Endothelial cell (in vitro differentiated cells): ENCODE results near the gene CFAP61. TPM values are rescaled to one million over a fixed set of nuclear protein-coding genes. Genes with fewer than 3 reads are reported as not detected.

Experiments used
- DNase-seq: peaks from one replicate; pipeline ENCODE4 v3.0.0; 2021; ENCODE audit warnings: low spot score
- H3K27ac Mint-ChIP-seq: one replicate; pipeline ENCODE4 v1.8.0; 2021; ENCODE audit warnings: mixed read lengths, inconsistent platforms; ENCODE audit not compliant: unreplicated experiment
- H3K27me3 Mint-ChIP-seq: one replicate; pipeline ENCODE4 v1.8.0; 2021; ENCODE audit warnings: mild to moderate bottlenecking, moderate library complexity, mixed read lengths, inconsistent platforms; ENCODE audit not compliant: unreplicated experiment
- H3K36me3 Mint-ChIP-seq: one replicate; pipeline ENCODE4 v1.8.0; 2021; ENCODE audit warnings: mild to moderate bottlenecking, low read depth, mixed read lengths, inconsistent platforms; ENCODE audit not compliant: unreplicated experiment
- H3K4me1 Mint-ChIP-seq: one replicate; pipeline ENCODE4 v1.8.0; 2021; ENCODE audit warnings: mild to moderate bottlenecking, mixed read lengths, inconsistent platforms; ENCODE audit not compliant: unreplicated experiment
- H3K4me3 Mint-ChIP-seq: one replicate; pipeline ENCODE4 v1.8.0; 2021; ENCODE audit warnings: mild to moderate bottlenecking, mixed read lengths, inconsistent platforms; ENCODE audit not compliant: unreplicated experiment
- H3K9me3 Mint-ChIP-seq: one replicate; pipeline ENCODE4 v1.8.0; 2021; ENCODE audit warnings: mixed read lengths, inconsistent platforms; ENCODE audit not compliant: unreplicated experiment
- CTCF ChIP-seq: fragments of 200-600 bp; sonication (generic); IDR thresholded peaks from one replicate; pipeline ENCODE4 v1.5.0; 2021; ENCODE audit warnings: antibody characterized with exemption; ENCODE audit not compliant: unreplicated experiment
- total RNA-seq: library from RNA; stranded (reverse); fragmentation: NEBNext Ultra II Directional; extraction: Animal tissue kit (Norgen Biotek cat#: 25700); gene quantifications from one replicate; pipeline ENCODE4 v1.2.1, GENCODE V29; 2021; ENCODE audit not compliant: unreplicated experiment

Gene CFAP61
- total RNA-seq, 1 donor from 2014 or later = not detected

- Mint-ChIP-seq H3K4me3 (no peak overlapping the region), H3K27me3 (no peaks in the 10 kb centered on the region), H3K36me3 (peaks cover 4% of the 10 kb centered on the region), H3K4me1 (peaks cover 4% of the 10 kb centered on the region), H3K9me3 (no peaks in the 10 kb centered on the region), H3K27ac (no peak overlapping the region)
- no peak for DNase-seq
- TF ChIP-seq CTCF = no peak
Observed at GRCh38 chr20:20206788-20207187, 154.5 kb downstream of the CFAP61 start.

- Mint-ChIP-seq H3K27ac (no peak overlapping the region), H3K36me3 (peaks cover 4% of the 10 kb centered on the region), H3K9me3 (no peaks in the 10 kb centered on the region), H3K4me1 (peaks cover 4% of the 10 kb centered on the region), H3K4me3 (no peak overlapping the region), H3K27me3 (no peaks in the 10 kb centered on the region)
- DNase-seq = no peak
- no peak for TF ChIP-seq CTCF
Observed at GRCh38 chr20:20207291-20207690, 155.0 kb downstream of the CFAP61 start.

- Mint-ChIP-seq H3K4me3 (no peak overlapping the region), H3K4me1 (peaks cover 4% of the 10 kb centered on the region)
Observed at GRCh38 chr20:20207872-20208271, 155.5 kb downstream of the CFAP61 start.

GRCh38 chr20:20209684-20210083, 157.4 kb downstream of the CFAP61 start:
- no peak for DNase-seq
- peaks cover 4% of the 10 kb centered on the region for H3K4me1 Mint-ChIP-seq
- H3K27ac Mint-ChIP-seq = no peak overlapping the region
- H3K36me3 Mint-ChIP-seq = peaks cover 4% of the 10 kb centered on the region
- no peaks in the 10 kb centered on the region for H3K27me3 Mint-ChIP-seq
- no peak for TF ChIP-seq CTCF
- H3K9me3 Mint-ChIP-seq = no peaks in the 10 kb centered on the region
- H3K4me3 Mint-ChIP-seq = no peak overlapping the region

More at GRCh38 chr20:20207872-20208271, 155.5 kb downstream of the CFAP61 start:
- TF ChIP-seq CTCF = no peak
- H3K27me3 Mint-ChIP-seq = no peaks in the 10 kb centered on the region
- peaks cover 4% of the 10 kb centered on the region for H3K36me3 Mint-ChIP-seq
- no peaks in the 10 kb centered on the region for H3K9me3 Mint-ChIP-seq
- H3K27ac Mint-ChIP-seq = no peak overlapping the region
- no peak for DNase-seq

- Mint-ChIP-seq H3K27me3 (no peaks in the 10 kb centered on the region), H3K4me3 (no peak overlapping the region), H3K36me3 (peaks cover 4% of the 10 kb centered on the region), H3K27ac (no peak overlapping the region), H3K4me1 (peaks cover 9% of the 10 kb centered on the region), H3K9me3 (no peaks in the 10 kb centered on the region)
- no peak for DNase-seq
- no peak for TF ChIP-seq CTCF
Observed at GRCh38 chr20:20210327-20210726, 158.0 kb downstream of the CFAP61 start.
